Activated naive CD4-positive, alpha-beta T cell treated with Interleukin-2 at 50 U/mL for 16 hours (primary cell): Measurements from ENCODE around the gene FOXF2.
"Not testable (repeated sequence)": the region's sequence is repeated elsewhere in the genome, so short reads cannot be mapped to it uniquely, and the experiment has no call there.

Source experiments
- DNase-seq: peaks from one replicate; pipeline ENCODE4 v3.0.0-alpha.2; 2020

FOXF2 gene

DNA sequence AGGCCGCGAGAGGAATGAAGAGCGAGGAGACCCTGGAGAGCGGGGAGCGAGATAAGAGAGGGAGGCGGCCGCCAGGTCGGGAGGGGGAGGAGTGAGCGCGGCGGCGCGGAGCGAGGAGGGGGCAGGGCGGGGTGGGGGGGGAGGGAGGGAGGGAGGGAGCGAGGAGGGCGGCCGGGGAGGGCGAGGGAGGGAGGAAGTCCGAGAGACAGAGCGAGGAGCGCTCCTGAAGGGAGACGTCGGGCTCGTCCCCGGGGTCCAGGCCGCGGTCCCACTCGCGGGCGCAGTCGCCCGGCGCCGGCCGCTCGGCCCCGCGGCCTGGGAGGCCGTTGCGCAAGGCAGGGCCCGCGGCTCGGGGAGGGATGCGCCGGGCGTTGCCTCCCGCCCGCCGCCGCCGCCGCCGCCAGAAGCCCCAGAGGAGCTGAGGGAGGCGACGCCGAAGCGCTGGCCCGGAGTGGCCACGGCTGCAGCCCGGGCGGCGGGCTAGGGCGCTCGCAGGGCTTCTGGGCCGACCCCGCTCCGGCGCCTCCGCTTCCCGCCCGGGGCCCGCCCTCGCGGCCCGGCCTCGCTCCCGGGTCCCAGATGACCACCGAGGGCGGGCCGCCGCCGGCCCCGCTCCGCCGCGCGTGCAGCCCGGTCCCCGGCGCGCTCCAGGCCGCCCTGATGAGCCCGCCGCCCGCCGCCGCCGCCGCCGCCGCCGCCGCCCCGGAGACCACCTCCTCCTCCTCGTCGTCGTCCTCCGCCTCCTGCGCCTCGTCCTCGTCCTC is at the start of gene FOXF2:
FOXF2 (plus strand) TSS at position 208 of the 764 bp plus-strand sequence; CDS start at position 580, 372 bp downstream.
- no peak for DNase-seq

DNA sequence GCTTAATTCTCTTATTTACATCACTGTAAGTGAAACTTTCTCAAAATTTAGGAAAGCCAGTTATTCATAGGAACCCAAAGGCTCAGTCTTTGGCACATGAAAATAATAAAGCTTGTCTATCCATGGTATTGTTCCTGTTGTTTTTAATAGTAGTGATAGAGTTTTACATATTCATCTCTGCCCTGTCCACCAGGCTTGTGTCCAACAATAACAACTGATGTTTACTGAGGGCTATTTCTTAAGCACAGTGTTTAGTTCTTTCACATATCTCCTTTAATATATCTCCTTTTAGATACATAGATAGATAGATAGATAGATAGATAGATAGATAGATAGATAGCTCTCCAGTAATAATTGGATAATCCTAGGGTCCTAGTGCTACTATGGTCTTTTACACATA is 43.3 kb upstream of the FOXF2 start:
- DNase-seq, result no peak

DNA sequence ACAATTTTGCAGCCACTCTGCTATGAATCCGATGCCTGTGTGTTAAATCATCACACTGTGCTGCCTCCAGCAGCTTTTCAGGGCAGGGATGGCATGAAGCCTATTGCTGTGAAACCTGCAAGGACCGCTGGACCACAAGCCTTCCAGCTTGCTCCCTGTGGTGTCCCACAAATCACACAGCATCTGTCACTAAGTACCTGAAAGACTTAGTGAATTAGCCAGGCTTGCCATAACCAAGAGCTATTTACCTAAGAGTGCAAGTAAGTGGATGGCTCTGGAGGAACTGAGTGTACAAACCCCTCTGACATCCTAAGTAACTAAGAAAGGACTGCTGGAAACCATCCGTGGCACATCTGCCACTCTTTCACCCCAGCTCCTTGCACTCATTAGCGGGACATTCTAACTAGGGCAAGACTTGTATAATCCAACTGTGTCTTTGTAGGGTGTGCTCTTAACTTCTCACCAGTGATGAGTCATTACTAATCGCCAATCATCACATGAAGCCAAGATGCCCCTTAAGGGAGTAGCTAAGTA is 42.8 kb upstream of the FOXF2 start:
- no peak for DNase-seq

DNA sequence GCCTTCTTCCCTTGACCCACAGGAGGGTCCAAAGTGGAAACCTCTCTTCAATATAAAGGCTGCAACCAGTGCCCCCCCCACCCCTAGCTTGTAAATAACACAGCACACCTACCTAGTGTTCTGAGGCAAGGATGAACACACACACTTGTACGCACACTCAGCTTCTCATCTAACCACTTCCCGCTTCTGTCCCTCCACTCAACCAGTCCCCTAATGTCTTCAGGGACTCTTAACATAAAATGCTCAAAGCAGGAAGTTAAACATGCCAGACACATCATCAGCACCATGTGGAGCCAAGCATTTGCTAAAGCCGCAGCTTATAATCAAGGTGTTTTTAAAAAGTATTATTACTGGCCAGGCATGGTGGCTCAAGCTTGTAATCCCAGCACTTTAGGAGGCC is 42.2 kb upstream of the FOXF2 start:
- no peak for DNase-seq

DNA sequence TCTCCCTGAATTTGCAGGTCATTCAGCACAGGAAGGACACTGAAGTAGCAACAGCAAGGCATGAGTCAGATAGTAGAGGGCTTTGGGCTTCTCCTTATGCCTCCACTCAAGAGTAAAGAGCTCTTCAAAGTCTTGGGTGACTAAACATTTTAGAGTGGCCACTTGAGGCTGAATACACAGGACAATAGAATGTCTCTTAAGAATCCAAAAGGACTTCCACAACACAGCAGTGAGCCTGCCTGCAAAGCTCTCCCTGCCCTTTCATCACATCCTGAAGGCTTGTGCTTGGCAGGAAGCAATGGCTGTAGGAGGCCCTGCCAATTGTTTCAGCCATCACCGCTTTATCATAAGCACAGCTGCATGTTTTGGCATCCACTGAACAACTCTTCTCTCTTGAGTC is 40.7 kb upstream of the FOXF2 start:
- DNase-seq, result no peak

DNA sequence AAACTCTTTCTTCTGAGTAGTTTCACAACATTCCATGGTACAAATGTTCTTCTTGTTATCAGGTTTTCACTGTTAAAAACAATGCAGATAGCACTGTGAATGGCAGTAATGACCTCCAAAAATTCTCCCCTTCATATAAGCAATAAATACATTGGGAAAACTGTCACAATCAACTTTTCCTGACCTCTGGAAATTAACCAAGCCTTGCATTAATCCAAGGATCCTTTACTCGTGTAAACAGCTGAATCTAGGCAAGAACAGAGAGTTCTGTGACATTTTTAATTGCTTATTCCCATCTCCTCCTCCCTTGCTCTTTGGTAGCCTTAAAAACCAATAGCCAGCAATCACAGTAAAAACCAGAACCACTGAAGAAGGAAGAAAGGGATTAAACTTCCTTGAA is 39.7 kb upstream of the FOXF2 start:
- no peak for DNase-seq

DNA sequence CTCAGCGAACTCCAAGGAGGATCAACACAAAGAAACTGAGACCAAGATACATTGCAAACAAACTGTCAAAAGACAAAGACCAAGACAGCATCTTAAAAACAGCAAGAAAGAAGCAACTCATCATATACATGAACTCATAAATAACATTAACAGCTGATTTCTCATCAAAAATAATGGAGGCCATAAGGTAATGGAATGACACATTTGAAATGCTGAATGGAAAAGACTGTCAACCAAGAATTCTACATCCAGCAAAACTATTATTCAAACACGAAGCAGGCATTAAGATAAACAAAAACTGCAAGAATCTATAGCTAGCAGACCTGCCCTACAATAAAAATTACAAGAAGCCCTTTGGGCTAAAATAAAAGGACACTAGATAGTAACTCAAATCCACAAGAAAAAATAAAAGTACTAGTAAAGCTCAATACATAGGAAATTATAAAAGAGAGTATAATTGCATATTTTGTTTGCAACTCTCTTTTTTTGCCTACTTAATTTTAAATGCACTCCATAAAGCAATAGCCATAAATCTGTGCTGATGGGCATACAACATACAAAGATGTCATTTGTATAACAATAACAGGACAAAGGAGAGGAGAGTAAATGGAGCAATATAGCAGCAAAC is 37.9 kb upstream of the FOXF2 start:
- DNase-seq, result no peak

DNA sequence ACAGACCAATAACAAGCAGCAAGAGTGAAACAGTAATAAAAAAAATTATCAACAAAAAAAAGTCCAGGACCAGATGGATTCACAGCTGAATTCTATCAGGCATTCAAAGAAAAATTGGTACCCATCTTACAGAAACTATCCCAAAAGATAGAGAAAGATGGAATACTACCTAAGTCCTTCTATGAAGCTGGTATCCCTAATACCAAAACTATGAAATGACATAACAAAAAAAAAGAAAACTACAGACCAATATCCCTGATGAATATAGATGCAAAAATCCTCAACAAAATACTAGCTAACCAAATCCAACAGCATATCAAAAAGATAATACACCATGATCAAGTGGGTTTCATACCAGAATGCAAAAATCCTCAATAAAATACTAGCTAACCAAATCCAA is 34.3 kb upstream of the FOXF2 start:
- not testable (repeated sequence) for DNase-seq

DNA sequence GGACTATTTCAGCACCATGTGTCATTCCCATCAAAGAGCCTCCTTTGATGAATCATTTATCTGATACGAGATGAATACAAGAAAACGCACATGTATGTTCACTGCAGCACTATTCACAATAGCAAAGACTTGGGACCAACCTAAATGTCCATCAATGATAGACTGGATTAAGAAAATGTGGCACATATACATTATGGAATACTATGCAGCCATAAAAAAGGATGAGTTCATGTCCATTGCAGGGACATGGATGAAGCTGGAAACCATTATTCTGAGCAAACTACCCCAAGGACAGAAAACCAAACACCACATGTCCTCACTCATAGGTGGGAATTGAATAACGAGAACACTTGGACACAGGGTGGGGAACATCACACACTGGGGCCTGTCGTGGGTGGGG is 27.7 kb upstream of the FOXF2 start:
- not testable (repeated sequence) for DNase-seq

DNA sequence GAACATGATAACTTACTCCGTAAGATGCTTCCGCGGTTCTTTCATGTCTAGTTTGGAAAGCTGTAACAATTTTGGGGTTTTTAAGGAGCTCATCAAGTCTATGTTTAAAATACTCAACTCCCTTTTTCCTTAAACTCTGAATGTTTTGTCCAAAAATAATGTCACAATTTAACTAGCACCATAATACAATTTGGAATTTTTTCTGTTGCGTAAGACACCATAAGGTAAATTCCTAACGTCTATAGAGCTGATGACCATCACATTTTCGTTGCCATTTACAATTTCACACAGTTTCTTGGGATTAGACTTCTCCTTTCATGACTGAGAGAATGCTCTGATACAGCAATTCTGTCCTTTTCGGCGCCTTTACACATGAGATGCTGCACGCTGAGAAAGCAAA is 26.7 kb upstream of the FOXF2 start:
- DNase-seq, result no peak

DNA sequence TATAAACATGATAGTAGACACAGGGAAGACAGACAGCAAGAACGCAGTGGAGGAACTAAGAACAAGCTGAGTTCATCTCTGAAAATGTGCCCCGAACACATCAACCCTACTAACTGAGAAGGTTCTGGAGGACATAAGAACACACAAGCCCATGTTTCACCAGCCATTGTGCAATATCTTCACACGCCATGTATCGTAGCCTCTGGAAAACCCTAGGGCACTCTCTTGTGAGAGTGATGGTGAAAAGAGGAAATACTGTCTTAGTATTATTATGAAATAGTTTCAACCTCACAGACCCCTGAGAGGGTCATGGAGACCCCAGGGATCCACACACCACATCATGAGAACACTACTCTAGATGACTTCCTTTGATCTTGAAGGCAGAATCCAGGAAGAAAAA is 26.1 kb upstream of the FOXF2 start:
- DNase-seq, result no peak

DNA sequence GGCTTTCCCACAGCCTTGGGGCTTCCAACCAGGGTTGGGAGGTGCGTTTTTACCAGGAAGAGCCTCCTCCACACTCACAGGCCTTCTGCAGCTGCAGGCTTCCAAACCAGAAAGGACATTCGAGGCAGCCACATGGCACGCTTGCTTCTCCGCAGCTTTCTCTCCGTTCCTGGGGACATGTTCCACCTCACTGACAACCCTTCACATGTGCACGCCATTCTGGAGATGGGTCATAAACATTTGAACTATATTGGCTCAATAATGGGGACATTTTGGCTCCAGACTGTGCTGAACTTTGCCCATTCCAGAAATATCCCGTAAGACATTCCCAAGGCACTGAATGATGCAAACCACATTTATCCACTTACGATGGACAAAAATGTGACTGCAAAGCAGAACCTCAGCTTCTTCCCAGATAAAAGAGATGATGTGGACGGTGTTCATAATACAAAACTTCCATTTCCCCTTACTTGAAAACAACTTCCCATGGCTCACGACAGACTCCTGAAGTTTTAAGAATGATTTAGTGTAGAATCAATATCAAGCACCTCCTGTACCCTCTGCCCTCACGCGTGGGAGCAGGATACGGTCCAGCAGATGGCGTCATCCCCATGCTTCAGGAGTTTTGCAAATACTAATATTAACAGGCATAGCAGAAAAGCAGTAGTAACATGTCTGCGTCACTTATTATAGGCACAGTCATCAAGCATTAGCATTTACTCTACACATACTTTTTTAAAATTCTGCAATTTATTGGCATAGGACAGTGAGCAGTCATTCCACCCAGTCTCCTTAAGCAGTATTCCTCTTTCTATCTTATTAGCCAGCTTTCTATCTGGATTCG is 25.4 kb upstream of the FOXF2 start:
- DNase-seq, result no peak

DNA sequence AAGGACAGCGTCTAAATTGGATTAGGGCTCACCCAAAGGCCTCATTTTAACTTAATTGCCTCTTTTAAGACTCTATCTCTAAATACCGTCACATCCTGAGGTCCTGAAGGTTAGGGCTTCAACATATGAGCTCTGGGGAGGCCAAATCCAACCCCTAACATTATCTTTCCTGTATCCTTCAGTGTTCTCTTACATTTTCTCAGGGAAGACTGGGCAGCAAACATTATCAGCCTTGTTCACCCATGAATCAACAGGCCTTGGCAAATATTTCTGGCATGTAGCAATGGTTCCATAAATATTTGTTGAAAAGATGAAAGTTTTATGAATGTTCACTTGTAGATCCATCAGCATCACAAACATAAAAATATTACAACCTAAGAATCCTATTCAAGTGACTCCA is 24.6 kb upstream of the FOXF2 start:
- DNase-seq, result no peak

DNA sequence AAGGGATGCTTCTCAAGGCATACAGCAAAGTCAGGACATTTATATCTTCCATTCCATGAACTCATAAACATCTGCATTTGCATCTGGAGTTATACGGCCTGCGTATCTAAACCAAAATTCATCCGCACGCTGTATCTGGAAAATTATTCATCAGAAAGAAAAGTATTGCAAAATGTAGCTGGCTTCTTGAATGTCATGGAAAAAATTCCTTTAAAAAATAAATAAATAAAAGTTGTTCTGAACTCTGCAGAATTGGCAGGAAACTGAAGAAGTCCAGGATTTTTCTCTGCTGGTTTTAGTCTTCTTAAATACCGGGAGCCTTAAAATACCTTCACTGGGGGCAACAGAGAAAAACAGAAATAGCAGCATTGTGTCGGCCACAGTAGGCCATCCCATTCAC is 23.7 kb upstream of the FOXF2 start:
- no peak for DNase-seq

DNA sequence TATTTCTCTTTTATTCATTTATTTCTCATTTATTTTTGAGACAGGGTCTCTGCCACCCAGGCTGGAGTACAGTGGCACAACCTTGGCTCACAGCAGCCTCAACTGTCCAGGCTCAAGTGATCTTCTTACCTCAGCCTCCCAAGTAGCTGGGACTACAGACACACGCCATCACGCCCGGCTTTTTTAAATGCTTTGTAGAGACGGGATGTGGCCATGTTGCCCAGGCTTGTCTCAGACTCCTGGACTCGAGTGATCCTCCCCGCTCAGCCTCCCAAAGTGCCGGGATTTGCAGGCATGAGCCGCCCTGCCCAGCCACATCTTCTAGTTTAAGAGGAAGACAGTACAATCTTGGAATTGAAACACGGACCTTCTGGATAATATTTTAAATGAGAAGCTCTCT is 21.6 kb upstream of the FOXF2 start:
- no peak for DNase-seq

DNA sequence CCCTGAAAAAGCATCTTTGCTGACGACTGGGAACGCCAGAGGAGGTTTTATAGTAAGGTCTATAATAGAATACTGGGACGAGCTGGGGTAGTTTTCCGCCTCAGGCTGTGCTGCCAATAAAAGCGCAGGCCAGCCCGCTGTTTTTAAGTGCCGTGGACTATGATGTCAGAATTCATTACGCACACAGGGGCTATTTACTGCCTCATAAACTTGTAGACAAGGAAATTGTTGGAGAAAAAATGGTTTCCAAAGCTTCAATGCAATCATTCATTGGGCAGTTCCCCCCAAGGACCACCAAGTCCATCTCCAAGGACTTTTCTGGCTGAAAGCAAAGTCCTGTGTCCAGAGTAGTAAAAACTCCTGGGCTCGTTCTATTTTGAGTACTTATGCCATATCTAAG is 20.4 kb upstream of the FOXF2 start:
- no peak for DNase-seq

DNA sequence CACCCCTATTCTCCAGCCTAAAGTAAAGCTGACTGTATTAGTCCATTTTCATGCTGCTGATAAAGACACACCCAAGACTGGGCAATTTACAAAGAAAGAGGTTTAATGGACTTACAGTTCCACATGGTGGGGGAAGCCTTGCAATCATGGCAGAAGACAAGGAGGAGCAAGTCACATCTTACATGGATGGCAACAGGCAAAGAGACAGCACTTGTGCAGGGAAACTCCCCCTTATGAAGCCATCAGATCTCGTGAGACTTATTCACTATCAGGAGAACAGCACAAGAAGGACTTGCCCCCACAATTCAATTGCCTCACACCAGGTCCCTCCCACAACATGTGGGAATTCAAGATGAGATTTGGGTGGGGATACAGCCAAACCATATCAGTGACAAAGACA is 19.7 kb upstream of the FOXF2 start:
- not testable (repeated sequence) for DNase-seq

DNA sequence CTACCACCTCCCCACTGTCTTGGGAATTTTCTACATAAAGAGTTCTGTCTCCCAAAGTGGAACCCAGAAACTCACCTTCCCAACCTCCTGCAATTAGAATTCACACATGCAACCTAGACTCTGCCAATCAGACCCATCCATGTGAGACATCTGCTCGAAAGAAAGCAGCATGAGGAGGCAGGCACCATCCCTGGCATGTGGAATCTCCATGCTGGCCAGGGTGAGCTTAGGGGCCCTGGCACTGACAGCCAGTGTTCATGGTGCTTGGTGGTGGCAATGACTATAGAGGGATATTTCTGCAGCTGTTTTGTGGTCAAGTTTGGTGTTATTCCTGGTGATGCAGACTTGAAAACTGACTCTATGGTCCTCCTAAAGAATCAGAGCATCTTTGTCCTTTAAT is 17.4 kb upstream of the FOXF2 start:
- no peak for DNase-seq

DNA sequence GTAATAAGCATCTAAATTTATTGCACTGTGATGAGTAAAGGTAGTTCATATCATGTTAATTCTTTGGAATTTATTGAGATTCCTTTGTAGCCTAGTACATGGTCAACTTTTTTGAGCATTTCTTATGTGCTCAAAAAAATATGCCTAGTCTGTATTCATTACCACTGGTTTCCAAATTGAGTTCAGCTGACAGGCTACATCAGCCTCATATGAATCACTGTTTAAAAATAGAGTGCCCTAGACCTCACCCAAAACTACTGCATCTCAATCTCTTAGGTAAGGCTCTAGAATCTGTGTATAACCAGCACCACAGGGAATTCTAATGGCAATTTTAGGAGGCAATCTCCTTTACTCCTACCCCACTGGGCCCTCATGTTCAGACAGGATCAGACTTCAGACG is 16.7 kb upstream of the FOXF2 start:
- DNase-seq, result no peak

DNA sequence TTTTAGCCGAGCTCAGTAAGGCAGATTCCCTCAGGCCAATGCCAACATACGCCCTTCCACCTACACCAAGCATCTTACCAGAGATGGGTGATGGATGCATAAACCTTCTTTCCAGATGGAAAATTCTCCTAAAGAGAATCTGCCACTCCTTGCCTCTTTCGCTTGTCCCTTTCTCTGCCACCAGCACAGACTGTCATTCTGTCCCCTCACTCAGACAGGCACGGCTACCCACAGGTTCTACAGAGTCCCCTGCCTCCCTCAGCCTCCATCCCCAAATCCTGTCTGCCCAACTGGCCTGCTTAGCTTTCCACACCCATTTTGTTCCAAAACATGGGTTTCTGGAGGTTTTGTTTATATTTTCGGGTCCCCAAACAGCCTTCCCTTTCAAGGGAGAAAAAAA is 12.7 kb upstream of the FOXF2 start:
- DNase-seq, result no peak

DNA sequence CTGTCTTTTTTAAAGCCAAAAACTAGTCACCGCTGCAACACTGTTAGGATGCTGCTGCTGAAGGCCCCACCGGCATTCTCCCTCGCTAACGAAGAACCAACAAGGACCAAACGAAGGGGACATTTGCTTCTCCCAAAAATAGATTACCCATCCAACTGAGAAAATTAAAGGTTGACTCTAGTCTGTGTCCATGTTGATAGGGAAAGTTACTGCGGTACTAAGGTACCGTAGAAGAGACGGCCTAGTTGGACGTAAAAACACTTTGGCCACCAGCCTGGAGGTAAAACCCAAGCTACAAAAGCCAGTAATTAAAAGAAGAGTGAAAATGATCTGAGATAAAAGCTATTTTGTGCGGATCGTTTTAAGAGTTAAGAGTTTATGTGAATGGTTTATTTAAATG is 11.8 kb upstream of the FOXF2 start:
- DNase-seq, result no peak

DNA sequence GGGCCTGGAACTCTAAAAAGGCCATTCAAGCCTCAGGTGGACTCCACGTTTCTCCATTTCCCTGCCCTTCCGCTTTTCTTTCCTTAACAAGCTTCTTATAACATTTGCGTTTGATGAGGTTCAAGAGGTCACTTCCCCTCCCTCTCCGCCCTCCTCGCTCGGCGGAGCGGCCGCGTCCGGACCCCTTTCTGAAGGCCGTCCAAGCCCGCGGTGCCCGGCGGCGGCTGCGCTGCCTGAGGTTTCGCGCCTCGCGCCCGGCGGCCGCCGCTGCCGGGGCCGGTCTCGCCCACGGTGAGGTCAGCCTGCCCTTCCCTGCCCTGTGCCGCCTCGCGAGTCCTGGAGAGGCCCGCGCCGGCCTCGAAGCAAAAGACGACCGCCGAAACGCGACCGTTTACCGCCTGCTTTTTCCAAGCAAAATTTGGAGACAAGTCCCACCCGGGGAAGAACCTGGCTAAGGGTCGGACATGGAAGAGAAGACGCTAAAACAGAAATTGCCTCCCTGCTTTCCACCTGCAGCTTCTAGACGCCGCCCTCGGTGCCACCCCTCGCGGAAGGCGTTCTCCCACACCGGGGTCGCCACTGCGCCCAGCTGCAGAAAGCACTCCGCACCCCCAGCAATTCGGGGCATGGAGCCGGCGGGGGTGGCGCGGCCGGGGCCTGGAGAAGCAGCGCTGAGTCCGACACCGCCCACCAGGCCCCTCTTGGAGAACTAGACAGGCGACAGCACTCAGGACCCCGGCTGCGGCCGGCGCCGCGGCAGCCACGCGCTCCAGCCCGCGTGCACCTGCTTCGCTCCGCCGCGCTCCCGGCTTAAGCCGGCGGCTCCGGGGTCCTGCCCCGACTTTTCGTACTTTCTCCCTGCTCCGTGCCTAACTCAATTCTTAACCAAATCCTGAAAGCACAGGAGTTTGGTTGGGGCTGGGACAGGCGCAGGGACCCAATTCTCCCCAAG is 11.0 kb upstream of the FOXF2 start:
- no peak for DNase-seq
